ENCODE measurements around the gene CYP2R1. TPM values are rescaled to one million over a fixed set of nuclear protein-coding genes. Genes with fewer than 3 reads are reported as not detected.

Gene CYP2R1
- total RNA-seq, 4 donors from 2014 or later: 10.2 to 24.1 (median 19.8) TPM

- H3K9me3 ChIP-seq: no peaks in the 10 kb centered on the region
- no peak overlapping the region for H3K27ac ChIP-seq
- no peaks in the 10 kb centered on the region for H3K36me3 ChIP-seq
- DNase-seq: peak; percentile 72 to 76
- no peaks in the 10 kb centered on the region for H3K27me3 ChIP-seq
- peaks cover 6 to 23% of the 10 kb centered on the region in 2 donors for H3K4me1 ChIP-seq
- intact Hi-C loops (cut with DNase I): loop anchor here (5.0 kb wide), 1 partner anchor 170 kb away; no protein-coding TSS in a partner anchor
- no peak for TF ChIP-seq POLR2A (IDR thresholded peaks at IDR 0.05)
- TF ChIP-seq, protein P1, sequence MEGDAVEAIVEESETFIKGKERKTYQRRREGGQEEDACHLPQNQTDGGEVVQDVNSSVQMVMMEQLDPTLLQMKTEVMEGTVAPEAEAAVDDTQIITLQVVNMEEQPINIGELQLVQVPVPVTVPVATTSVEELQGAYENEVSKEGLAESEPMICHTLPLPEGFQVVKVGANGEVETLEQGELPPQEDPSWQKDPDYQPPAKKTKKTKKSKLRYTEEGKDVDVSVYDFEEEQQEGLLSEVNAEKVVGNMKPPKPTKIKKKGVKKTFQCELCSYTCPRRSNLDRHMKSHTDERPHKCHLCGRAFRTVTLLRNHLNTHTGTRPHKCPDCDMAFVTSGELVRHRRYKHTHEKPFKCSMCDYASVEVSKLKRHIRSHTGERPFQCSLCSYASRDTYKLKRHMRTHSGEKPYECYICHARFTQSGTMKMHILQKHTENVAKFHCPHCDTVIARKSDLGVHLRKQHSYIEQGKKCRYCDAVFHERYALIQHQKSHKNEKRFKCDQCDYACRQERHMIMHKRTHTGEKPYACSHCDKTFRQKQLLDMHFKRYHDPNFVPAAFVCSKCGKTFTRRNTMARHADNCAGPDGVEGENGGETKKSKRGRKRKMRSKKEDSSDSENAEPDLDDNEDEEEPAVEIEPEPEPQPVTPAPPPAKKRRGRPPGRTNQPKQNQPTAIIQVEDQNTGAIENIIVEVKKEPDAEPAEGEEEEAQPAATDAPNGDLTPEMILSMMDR (IDR thresholded peaks at IDR 0.05): peak in 5 of 6 experiments; percentile 17 to 72 (median 44)
- no peak overlapping the region for H3K4me3 ChIP-seq (replicated peaks in 1 of 3)
- 22 to 25% methylated on average over 7 to 13 of the region's 13 CpGs for WGBS, 2 donors
Observed at GRCh38 chr11:14907411-14908213, 15.6 kb upstream of the CYP2R1 start.

DNA sequence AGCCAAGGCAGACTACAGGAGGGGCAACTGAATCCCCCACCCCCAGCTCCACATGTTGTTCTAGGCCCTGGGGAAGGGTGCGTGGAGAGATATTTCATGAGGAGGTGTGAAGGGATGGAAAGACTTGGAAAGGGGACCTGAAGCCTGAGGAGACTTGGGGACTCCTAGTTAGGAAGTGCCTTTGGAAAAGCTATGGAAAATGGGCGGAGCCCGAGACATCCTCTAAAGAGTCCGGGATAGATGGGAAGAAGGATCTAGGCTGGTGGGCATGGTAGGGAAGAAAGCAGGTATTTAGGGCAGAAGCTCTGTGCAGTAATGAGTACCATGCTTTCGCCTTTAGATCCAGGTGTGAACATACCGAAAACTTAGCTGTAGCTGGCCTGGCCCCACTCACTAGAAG is 15.0 kb upstream of the CYP2R1 start:
- Histone ChIP-seq H3K27ac (no peak overlapping the region), H3K36me3 (no peaks in the 10 kb centered on the region), H3K4me1 (peaks cover 6 to 23% of the 10 kb centered on the region in 2 donors), H3K27me3 (no peaks in the 10 kb centered on the region), H3K9me3 (no peaks in the 10 kb centered on the region), H3K4me3 (replicated peaks in 1 of 3) (no peak overlapping the region)
- TF ChIP-seq, protein P1 (IDR thresholded peaks at IDR 0.05): no peak
- TF ChIP-seq POLR2A (IDR thresholded peaks at IDR 0.05): no peak
- DNase-seq: no peak
- intact Hi-C loops (cut with DNase I): loop anchor here (5.0 kb wide), 1 partner anchor 170 kb away; no protein-coding TSS in a partner anchor
- WGBS, 2 donors: 88 to 93% methylated on average over 6 of the region's 6 CpGs

DNA sequence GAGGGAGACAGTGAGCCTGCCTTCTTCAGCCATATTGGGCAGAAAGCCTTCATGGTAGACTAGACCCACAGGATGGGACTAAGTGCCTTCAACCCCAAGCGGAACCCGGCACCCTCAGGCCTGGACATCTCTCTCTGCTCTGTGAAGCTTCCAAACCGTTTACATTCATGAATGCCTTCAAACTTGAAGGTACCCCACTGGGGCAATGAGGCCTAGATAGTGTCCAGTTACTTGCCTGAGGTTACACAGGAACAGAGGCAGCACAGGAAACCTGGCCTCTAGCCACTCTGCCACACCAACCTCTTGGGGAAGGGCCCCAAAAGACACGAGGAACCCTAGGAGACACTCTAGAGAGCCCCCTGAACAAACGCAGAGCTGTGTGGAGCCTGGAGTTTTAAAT is 14.5 kb upstream of the CYP2R1 start:
- H3K4me3 ChIP-seq (replicated peaks in 1 of 3): no peak overlapping the region
- DNase-seq: no peak
- intact Hi-C loops (cut with DNase I): loop anchor here (5.0 kb wide), 1 partner anchor 171 kb away; no protein-coding TSS in a partner anchor
- no peaks in the 10 kb centered on the region for H3K9me3 ChIP-seq
- H3K36me3 ChIP-seq: no peaks in the 10 kb centered on the region
- no peak overlapping the region for H3K27ac ChIP-seq
- H3K27me3 ChIP-seq: no peaks in the 10 kb centered on the region
- TF ChIP-seq POLR2A (IDR thresholded peaks at IDR 0.05): no peak
- TF ChIP-seq, protein P1 (IDR thresholded peaks at IDR 0.05): no peak
- WGBS, 2 donors: 76 to 83% methylated on average over 3 to 5 of the region's 5 CpGs
- peaks cover 6 to 23% of the 10 kb centered on the region in 2 donors for H3K4me1 ChIP-seq

- Histone ChIP-seq H3K27ac (no peak overlapping the region), H3K9me3 (no peaks in the 10 kb centered on the region), H3K4me1 (peaks cover 6 to 23% of the 10 kb centered on the region in 2 donors), H3K4me3 (replicated peaks in 1 of 3) (peak overlapping the region; percentile 2 to 73 (median 39)), H3K27me3 (no peaks in the 10 kb centered on the region), H3K36me3 (no peaks in the 10 kb centered on the region)
- WGBS, 2 donors: 5 to 9% methylated on average over 21 to 23 of the region's 58 CpGs
- intact Hi-C loops (cut with DNase I): loop anchor here (5.0 kb wide), 1 partner anchor 172 kb away; no protein-coding TSS in a partner anchor
- DNase-seq: peak; percentile 40 to 60
- TF ChIP-seq POLR2A (IDR thresholded peaks at IDR 0.05): no peak
- TF ChIP-seq, protein P1 (IDR thresholded peaks at IDR 0.05): peak in 3 of 6 experiments; percentile 4 to 25 (median 23)
Observed at GRCh38 chr11:14905104-14906033, 13.3 kb upstream of the CYP2R1 start.
